BLaER1 treated with 17β-estradiol and CSF1 and Interleukin-3, amounts not matched to agents 10 nM and 100 nM (cell line): ENCODE results near the gene SLC12A7.
A peak's percentile ranks its signal among the peaks of the same experiment; 100 is the strongest.

Experiments
- H3K27ac ChIP-seq, 11 experiments: shearing (Covaris generic); formaldehyde crosslinking; 2 replicates each; pipeline ENCODE4 v1.8.1; 2022
- H3K27me3 ChIP-seq, 11 experiments: shearing (Covaris generic); formaldehyde crosslinking; 2 replicates each; pipeline ENCODE4 v1.8.1; 2022
- H3K36me3 ChIP-seq, 11 experiments: shearing (Covaris generic); formaldehyde crosslinking; 2 replicates each; pipeline ENCODE4 v1.8.1; 2022
- H3K4me1 ChIP-seq, 10 experiments: shearing (Covaris generic); formaldehyde crosslinking; 2 replicates each; pipeline ENCODE4 v1.8.1; 2022
- H3K4me2 ChIP-seq, 11 experiments: shearing (Covaris generic); formaldehyde crosslinking; 2 replicates each; pipeline ENCODE4 v1.8.1; 2022
- H3K4me3 ChIP-seq, 10 experiments: shearing (Covaris generic); formaldehyde crosslinking; 2 replicates each; pipeline ENCODE4 v1.8.1; 2022
- H3K9ac ChIP-seq, 11 experiments: shearing (Covaris generic); formaldehyde crosslinking; 2 replicates each; pipeline ENCODE4 v1.8.1; 2022
- H3K9me3 ChIP-seq, 11 experiments: shearing (Covaris generic); formaldehyde crosslinking; replicated peaks in 1 of 11; 2 replicates each; pipeline ENCODE4 v1.8.1; 2022
- H4K20me1 ChIP-seq, 11 experiments: shearing (Covaris generic); formaldehyde crosslinking; 2 replicates each; pipeline ENCODE4 v1.8.1; 2022
- Cebpa-rat ChIP-seq, 11 experiments: shearing (Covaris generic); IDR thresholded peaks; 2 replicates each; pipeline ENCODE4 v1.8.1; 2022

Gene SLC12A7

DNA sequence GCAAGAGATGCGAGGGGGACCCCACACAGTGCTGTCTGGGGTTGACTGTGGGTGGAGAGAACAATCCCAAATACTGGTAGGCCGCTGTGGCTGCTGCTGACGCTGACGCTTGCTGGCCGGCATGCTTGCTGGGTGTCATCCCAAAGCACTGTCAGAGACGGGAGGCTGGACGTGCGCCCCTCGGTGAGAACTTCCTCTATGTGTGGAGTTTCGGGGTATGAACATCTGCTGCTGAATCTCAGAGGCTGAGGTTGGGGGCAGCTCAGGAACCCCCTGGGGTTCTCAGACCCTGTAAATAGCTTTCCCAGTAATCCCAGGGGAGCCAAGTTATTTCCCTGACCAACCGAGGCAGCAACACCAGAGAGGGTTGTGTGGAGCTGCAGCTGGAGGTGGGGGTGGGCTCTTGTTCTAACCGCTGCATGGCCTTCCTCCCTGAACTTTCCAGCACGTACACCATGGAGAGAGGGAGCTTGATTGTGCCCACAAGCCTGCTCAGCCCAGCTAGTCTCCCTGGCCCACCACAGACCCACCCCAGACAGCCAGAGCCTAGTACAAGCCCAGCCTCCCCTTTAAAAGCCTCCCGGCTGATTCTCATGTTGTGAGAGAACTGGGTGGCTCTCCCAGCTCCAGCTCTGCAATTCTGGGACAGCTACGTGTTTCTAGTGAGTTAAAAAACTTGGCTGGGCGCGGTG is 21.8 kb upstream of the SLC12A7 start:
- peaks cover 65 to 100% (median 98%) of the 10 kb centered on the region in 10 experiments for H3K4me1 ChIP-seq
- no peaks in the 10 kb centered on the region for H3K36me3 ChIP-seq
- H4K20me1 ChIP-seq = peaks cover 0 to 20% (median 0%) of the 10 kb centered on the region in 11 experiments; a peak in 3 of 22 replicates
- H3K27me3 ChIP-seq = peaks cover 0 to 58% (median 0%) of the 10 kb centered on the region in 11 experiments; a peak in 7 of 22 replicates
- no peak for TF ChIP-seq Cebpa-rat (IDR thresholded peaks at IDR 0.05)
- H3K27ac ChIP-seq = peak overlapping the region in 9 of 11 experiments; percentile 42 to 80 (median 68); a peak in 18 of 22 replicates
- peak overlapping the region in 9 of 11 experiments; percentile 23 to 72 (median 50); a peak in 14 of 22 replicates for H3K9ac ChIP-seq
- H3K4me2 ChIP-seq = peak overlapping the region; percentile 58 to 97 (median 90)
- peaks cover 0 to 11% (median 0%) of the 10 kb centered on the region in 11 experiments; a peak in 5 of 22 replicates for H3K9me3 ChIP-seq
- 0 out of 20 replicates have a peak overlapping the region, but pooled peaks of 2 of the 10 experiments have one; percentile 18 to 25 for H3K4me3 ChIP-seq

- H3K9ac ChIP-seq = peak overlapping the region in 8 of 11 experiments; percentile 28 to 72 (median 53); a peak in 13 of 22 replicates
Measured at GRCh38 chr5:1133108-1133507, 21.2 kb upstream of the SLC12A7 start.

GRCh38 chr5:1132570-1132969 is 20.7 kb upstream of the SLC12A7 start:
- TF ChIP-seq Cebpa-rat (IDR thresholded peaks at IDR 0.05) = no peak
- Histone ChIP-seq H3K27ac (peak overlapping the region in 7 of 11 experiments; percentile 65 to 80 (median 70); a peak in 13 of 22 replicates), H3K36me3 (no peaks in the 10 kb centered on the region), H3K4me3 (no peak overlapping the region), H3K4me1 (peaks cover 64 to 100% (median 100%) of the 10 kb centered on the region in 10 experiments), H3K9me3 (peaks cover 0 to 2% (median 0%) of the 10 kb centered on the region in 11 experiments; a peak in 2 of 22 replicates), H3K4me2 (peak overlapping the region; percentile 72 to 97 (median 90)), H3K27me3 (peaks cover 0 to 59% (median 0%) of the 10 kb centered on the region in 11 experiments; a peak in 7 of 22 replicates), H3K9ac (peak overlapping the region in 5 of 11 experiments; percentile 3 to 72 (median 63); a peak in 4 of 22 replicates), H4K20me1 (peaks cover 0 to 20% (median 0%) of the 10 kb centered on the region in 11 experiments; a peak in 3 of 22 replicates)

More at GRCh38 chr5:1133108-1133507, 21.2 kb upstream of the SLC12A7 start:
- peaks cover 0 to 20% (median 0%) of the 10 kb centered on the region in 11 experiments; a peak in 3 of 22 replicates for H4K20me1 ChIP-seq
- peaks cover 64 to 100% (median 99%) of the 10 kb centered on the region in 10 experiments for H3K4me1 ChIP-seq
- H3K4me2 ChIP-seq = peak overlapping the region; percentile 58 to 97 (median 90)
- peak overlapping the region in 9 of 11 experiments; percentile 3 to 80 (median 68); a peak in 16 of 22 replicates for H3K27ac ChIP-seq
- TF ChIP-seq Cebpa-rat (IDR thresholded peaks at IDR 0.05) = no peak
- peaks cover 0 to 7% (median 0%) of the 10 kb centered on the region in 11 experiments; a peak in 5 of 22 replicates for H3K9me3 ChIP-seq
- no peaks in the 10 kb centered on the region for H3K36me3 ChIP-seq
- H3K4me3 ChIP-seq = no peak overlapping the region
- H3K27me3 ChIP-seq = peaks cover 0 to 58% (median 0%) of the 10 kb centered on the region in 11 experiments; a peak in 7 of 22 replicates

DNA sequence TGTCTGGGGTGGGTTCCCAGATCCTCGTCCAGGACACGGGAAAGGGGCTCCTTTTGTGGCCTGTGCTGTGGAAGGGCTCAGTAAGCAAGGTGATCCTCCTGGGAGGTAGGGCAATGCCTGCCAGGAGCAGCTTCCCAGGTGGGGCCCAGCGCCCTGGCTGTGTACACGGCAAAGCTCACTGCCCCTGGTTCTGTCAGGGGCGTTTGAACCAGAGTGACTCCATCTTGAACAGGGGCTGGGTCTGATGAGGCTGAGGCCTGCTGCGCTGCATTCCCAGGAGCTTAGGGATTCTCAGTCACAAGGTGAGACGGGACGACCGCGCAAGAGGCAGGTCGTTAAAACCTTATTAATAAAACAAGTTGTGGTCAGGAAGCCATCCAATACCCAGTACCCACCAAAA is 19.9 kb upstream of the SLC12A7 start:
- Histone ChIP-seq H3K36me3 (no peaks in the 10 kb centered on the region), H3K27me3 (peaks cover 0 to 63% (median 0%) of the 10 kb centered on the region in 11 experiments; a peak in 7 of 22 replicates), H3K27ac (peak overlapping the region in 8 of 11 experiments; percentile 50 to 80 (median 60); a peak in 12 of 22 replicates), H3K9me3 (no peaks in the 10 kb centered on the region), H3K4me1 (peaks cover 64 to 100% (median 98%) of the 10 kb centered on the region in 10 experiments), H3K4me3 (no peak overlapping the region; a peak in 1 of 20 replicates), H4K20me1 (peaks cover 0 to 20% (median 0%) of the 10 kb centered on the region in 11 experiments; a peak in 3 of 22 replicates), H3K9ac (peak overlapping the region in 7 of 11 experiments; percentile 29 to 63 (median 61); a peak in 9 of 22 replicates), H3K4me2 (peak overlapping the region; percentile 72 to 97 (median 90))
- no peak for TF ChIP-seq Cebpa-rat (IDR thresholded peaks at IDR 0.05)

GRCh38 chr5:1131191-1131621 is 19.3 kb upstream of the SLC12A7 start:
- Histone ChIP-seq H3K36me3 (no peaks in the 10 kb centered on the region; a peak in 1 of 22 replicates), H3K9me3 (no peaks in the 10 kb centered on the region), H3K4me2 (peak overlapping the region; percentile 72 to 97 (median 90)), H3K27me3 (peaks cover 0 to 63% (median 0%) of the 10 kb centered on the region in 11 experiments; a peak in 7 of 22 replicates), H4K20me1 (peaks cover 0 to 20% (median 0%) of the 10 kb centered on the region in 11 experiments; a peak in 3 of 22 replicates), H3K9ac (peak overlapping the region; percentile 20 to 63 (median 53); a peak in 18 of 22 replicates), H3K27ac (peak overlapping the region in 10 of 11 experiments; percentile 37 to 80 (median 54); a peak in 20 of 22 replicates), H3K4me3 (peak overlapping the region in 8 of 10 experiments; percentile 6 to 53 (median 29); a peak in 7 of 20 replicates), H3K4me1 (peaks cover 64 to 98% (median 93%) of the 10 kb centered on the region in 10 experiments)
- TF ChIP-seq Cebpa-rat (IDR thresholded peaks at IDR 0.05) = no peak

DNA sequence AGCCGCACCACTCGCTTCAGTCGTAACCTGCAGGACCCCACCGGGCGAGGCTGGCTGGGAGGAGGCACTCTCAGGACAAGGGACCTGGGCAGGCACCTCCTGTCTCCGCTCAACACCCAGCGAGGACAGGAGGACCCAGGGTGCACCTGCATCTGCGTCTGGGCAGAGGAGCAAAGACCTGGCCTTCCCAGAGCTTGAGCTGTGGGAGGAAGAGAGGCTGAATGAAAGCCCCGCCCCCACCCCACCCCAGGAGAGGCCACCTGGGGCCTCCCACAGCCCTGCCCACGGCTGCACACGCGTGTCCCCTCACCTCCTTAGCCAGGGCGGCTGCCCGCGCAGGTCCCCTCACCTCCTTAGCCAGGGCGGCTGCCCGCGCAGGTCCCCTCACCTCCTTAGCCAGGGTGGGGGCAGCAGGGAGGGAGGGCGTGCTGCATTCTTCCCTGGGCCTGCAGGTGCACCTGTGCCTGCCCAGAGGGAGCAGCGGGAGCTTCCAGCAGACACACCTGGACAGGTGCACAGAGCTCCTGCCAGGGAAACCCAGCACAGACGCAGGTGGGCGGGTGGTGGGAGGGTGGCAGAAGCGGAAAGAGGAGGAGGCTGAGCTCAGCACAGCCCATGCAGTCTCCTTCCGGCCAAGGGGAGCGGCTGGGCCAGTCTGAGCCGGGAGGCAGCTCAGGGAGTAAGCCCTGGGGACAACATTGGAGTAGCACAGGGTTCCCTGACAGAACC is 18.5 kb upstream of the SLC12A7 start:
- H3K4me1 ChIP-seq = peaks cover 64 to 90% (median 85%) of the 10 kb centered on the region in 10 experiments
- H3K4me2 ChIP-seq = peak overlapping the region; percentile 72 to 97 (median 90)
- no peak for TF ChIP-seq Cebpa-rat (IDR thresholded peaks at IDR 0.05)
- H3K27me3 ChIP-seq = peaks cover 0 to 57% (median 0%) of the 10 kb centered on the region in 11 experiments; a peak in 7 of 22 replicates
- H3K9ac ChIP-seq = peak overlapping the region; percentile 20 to 63 (median 53); a peak in 17 of 22 replicates
- no peaks in the 10 kb centered on the region; a peak in 1 of 22 replicates for H3K36me3 ChIP-seq
- H3K4me3 ChIP-seq = peak overlapping the region in 8 of 10 experiments; percentile 6 to 53 (median 29); a peak in 9 of 20 replicates
- peaks cover 0 to 5% (median 2%) of the 10 kb centered on the region in 11 experiments; a peak in 10 of 22 replicates for H3K9me3 ChIP-seq
- H3K27ac ChIP-seq = peak overlapping the region in 10 of 11 experiments; percentile 37 to 80 (median 54); a peak in 19 of 22 replicates
- peaks cover 0 to 14% (median 0%) of the 10 kb centered on the region in 11 experiments; a peak in 3 of 22 replicates for H4K20me1 ChIP-seq

- Histone ChIP-seq H3K9ac (peak overlapping the region in 5 of 11 experiments; percentile 30 to 63 (median 63); a peak in 7 of 22 replicates), H3K4me1 (peaks cover 60 to 83% (median 78%) of the 10 kb centered on the region in 10 experiments), H3K27me3 (peaks cover 0 to 52% (median 0%) of the 10 kb centered on the region in 11 experiments; a peak in 7 of 22 replicates), H3K9me3 (peaks cover 5 to 12% (median 9%) of the 10 kb centered on the region in 11 experiments; a peak in 21 of 22 replicates), H3K36me3 (peaks cover 0 to 5% (median 0%) of the 10 kb centered on the region in 11 experiments; a peak in 4 of 22 replicates), H3K4me2 (peak overlapping the region; percentile 72 to 97 (median 90)), H3K4me3 (peak overlapping the region in 5 of 10 experiments; percentile 15 to 53 (median 42); a peak in 8 of 20 replicates), H4K20me1 (peaks cover 0 to 12% (median 0%) of the 10 kb centered on the region in 11 experiments; a peak in 3 of 22 replicates), H3K27ac (peak overlapping the region in 5 of 11 experiments; percentile 25 to 80 (median 52); a peak in 6 of 22 replicates)
- TF ChIP-seq Cebpa-rat (IDR thresholded peaks at IDR 0.05) = no peak
Measured at GRCh38 chr5:1129711-1130055, 17.8 kb upstream of the SLC12A7 start.
